Measurements from ENCODE around the gene POU3F1. TPM values are rescaled to one million over a fixed set of nuclear protein-coding genes. Genes with fewer than 3 reads are reported as not detected.

Gene POU3F1
- total RNA-seq, 1 donor: under 0.01 TPM

DNA sequence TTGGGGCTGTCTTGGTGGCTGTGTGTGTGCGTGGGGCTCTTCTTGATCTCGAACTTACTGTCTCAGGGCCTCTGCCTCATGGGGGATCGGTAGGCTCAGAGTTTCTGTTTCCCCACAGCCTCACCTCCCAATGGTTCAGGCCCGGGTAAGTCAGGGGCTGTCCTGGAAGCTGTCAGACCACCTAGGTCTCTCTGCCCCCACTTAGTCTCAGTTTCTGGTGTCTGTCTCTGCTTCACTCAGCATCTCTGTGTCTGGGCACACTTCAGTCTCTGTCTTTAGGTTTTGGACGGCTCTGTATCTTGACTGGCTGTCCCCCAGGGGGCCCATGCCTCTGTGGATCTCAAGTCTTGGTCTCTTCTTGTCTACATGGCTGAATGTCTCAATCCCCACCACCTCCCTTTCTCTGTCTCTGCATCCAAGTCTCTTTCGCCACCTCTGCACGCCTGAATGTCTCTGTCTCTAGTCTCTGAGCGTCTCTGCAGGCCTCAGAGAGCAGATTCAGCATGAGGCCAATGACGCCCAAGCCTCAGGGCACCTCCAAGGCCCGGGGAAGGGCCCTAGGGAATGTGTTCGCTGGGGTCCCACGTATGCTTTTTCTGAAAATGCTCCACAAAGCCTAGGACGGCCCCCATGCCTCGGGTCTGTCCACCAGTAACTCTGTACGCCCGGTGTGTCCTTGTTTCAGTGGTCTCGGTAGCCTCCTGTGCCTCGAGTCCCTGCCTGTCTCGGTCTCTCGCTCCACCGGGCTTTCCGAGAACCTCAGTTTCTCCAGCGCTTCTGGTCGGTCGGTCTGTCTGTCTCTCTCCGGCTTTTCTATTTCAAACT is 42.1 kb downstream of the POU3F1 start:
- Histone ChIP-seq H3K9me3 (ENCODE audit: low read depth, low read length) (no peaks in the 10 kb centered on the region), H2AFZ (ENCODE audit: low read length) (peak overlapping the region; percentile 13), H3K79me2 (ENCODE audit: insufficient read depth, low read length) (peaks cover 35% of the 10 kb centered on the region), H3K27ac (ENCODE audit: low read depth, low read length) (peak overlapping the region; percentile 75), H3K4me2 (ENCODE audit: insufficient read depth, low read length) (peak overlapping the region; percentile 97), H4K20me1 (ENCODE audit: insufficient read depth, low read length) (peaks cover 8% of the 10 kb centered on the region), H3K4me3 (ENCODE audit: insufficient read depth, low read length) (peak overlapping the region; percentile 77), H3K36me3 (ENCODE audit: insufficient read depth, low read length) (no peaks in the 10 kb centered on the region), H3K27me3 (ENCODE audit: insufficient read depth, low read length) (no peaks in the 10 kb centered on the region), H3K4me1 (ENCODE audit: insufficient read depth, low read length) (peaks cover 47% of the 10 kb centered on the region)
- DNase-seq (ENCODE audit: insufficient read length, low spot score, missing footprints): peak; percentile 89
- TF ChIP-seq, protein P1, sequence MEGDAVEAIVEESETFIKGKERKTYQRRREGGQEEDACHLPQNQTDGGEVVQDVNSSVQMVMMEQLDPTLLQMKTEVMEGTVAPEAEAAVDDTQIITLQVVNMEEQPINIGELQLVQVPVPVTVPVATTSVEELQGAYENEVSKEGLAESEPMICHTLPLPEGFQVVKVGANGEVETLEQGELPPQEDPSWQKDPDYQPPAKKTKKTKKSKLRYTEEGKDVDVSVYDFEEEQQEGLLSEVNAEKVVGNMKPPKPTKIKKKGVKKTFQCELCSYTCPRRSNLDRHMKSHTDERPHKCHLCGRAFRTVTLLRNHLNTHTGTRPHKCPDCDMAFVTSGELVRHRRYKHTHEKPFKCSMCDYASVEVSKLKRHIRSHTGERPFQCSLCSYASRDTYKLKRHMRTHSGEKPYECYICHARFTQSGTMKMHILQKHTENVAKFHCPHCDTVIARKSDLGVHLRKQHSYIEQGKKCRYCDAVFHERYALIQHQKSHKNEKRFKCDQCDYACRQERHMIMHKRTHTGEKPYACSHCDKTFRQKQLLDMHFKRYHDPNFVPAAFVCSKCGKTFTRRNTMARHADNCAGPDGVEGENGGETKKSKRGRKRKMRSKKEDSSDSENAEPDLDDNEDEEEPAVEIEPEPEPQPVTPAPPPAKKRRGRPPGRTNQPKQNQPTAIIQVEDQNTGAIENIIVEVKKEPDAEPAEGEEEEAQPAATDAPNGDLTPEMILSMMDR (IDR thresholded peaks at IDR 0.05; ENCODE audit: extremely low read depth, low read depth, low read length): no peak

DNA sequence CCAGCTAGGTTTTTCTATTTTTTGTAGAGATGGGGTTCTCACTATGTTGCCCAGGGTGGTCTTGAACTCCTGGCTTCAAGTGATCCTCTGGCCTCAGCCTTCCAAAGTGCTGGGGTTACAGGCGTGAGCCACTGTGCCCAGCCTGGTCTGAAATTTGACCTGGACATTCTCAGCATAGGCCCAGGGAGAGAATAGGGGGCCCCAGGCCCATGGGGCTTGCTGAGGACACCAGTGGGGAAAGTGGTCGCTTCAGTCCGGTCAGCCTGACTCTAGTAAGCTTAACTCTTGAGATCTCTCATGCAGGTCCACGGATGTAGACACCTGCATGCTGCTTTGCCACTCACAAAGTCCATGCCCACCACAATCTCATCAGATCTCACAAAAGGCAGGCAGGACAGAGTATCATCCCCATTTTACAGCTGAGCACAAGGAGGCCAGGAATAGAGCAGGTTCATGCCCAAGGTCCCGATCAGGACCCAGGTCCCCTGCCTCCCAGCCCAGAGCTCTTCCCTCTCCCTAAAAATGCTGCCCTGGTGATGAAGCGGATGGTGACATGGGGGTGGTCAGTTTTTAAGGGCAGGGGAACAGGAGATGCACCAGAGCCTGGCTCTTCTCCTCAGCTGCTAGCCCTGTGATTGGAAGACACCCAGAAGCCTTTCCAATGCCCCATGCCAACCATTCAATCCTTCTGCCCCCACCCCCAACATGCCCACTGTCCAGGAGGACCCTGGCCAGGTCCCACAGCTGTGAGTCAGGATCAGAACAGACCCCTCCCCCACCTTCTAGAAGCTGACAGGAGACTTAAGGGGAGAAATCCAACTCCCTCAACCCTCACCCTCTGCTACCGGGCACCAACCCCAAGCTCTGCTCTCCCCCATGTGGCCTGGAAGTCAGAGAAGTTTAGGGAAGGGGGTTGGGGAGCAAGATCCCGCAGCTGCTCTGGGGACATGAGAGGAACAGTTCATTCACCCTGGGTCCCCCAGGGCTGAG is 43.0 kb downstream of the POU3F1 start:
- DNase-seq (ENCODE audit: insufficient read length, low spot score, missing footprints): peak; percentile 85
- H2AFZ ChIP-seq (ENCODE audit: low read length): peak overlapping the region; percentile 13
- no peaks in the 10 kb centered on the region for H3K27me3 ChIP-seq (ENCODE audit: insufficient read depth, low read length)
- peak overlapping the region; percentile 75 for H3K27ac ChIP-seq (ENCODE audit: low read depth, low read length)
- peaks cover 45% of the 10 kb centered on the region for H3K4me1 ChIP-seq (ENCODE audit: insufficient read depth, low read length)
- no peaks in the 10 kb centered on the region for H3K9me3 ChIP-seq (ENCODE audit: low read depth, low read length)
- peaks cover 43% of the 10 kb centered on the region for H3K79me2 ChIP-seq (ENCODE audit: insufficient read depth, low read length)
- TF ChIP-seq, protein P1 (IDR thresholded peaks at IDR 0.05; ENCODE audit: extremely low read depth, low read depth, low read length): no peak
- peak overlapping the region; percentile 97 for H3K4me2 ChIP-seq (ENCODE audit: insufficient read depth, low read length)
- peaks cover 7% of the 10 kb centered on the region for H3K36me3 ChIP-seq (ENCODE audit: insufficient read depth, low read length)
- H4K20me1 ChIP-seq (ENCODE audit: insufficient read depth, low read length): peaks cover 8% of the 10 kb centered on the region
- peak overlapping the region; percentile 77 for H3K4me3 ChIP-seq (ENCODE audit: insufficient read depth, low read length)

DNA sequence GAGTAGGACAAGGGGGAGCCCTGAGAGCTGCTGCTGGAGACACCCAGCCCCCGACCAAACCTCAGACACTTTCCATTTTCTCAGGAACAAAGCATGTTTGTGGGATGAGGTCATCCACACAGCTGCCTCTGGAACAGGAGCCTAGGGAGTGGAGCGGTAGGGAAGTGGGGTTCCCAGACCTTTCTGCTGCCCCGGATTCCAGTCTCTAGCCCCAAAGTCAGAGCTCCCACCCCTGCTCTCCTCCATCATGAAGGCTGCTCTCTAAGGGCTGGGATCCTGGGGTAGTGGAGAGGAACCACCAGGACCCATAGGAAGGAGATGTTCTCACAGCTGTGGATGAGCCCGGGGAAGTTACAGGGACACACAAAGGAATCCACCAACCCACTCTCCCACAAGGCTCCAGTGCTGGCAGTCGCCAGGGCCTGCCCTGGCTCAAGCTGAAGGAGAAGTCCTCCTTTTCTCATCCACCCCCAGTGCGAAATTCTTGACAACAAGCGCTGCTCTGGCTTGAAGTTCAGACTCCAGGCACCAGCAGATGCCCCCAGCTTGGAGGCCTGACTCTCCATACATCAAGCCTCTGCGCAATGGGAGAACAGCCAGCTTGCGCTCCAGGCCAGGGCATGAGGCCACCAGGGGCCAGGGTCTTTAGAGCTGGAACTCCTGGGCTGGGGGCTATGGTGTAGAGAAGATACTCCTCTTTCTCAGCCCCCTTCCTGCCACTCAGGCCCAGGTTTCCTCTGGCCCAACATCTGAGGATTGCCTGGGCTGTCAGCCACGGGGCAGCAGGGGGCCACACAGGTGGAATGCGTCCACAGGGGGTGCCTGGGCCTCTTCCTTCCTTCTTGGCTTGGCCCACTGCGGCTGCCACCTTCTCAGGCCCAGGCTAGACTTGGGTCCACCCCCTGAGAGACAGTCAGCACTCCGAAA is 45.8 kb downstream of the POU3F1 start:
- peaks cover 26% of the 10 kb centered on the region for H3K36me3 ChIP-seq (ENCODE audit: insufficient read depth, low read length)
- H3K4me1 ChIP-seq (ENCODE audit: insufficient read depth, low read length): peaks cover 49% of the 10 kb centered on the region
- DNase-seq (ENCODE audit: insufficient read length, low spot score, missing footprints): peak; percentile 96
- peak overlapping the region; percentile 59 for H3K4me2 ChIP-seq (ENCODE audit: insufficient read depth, low read length)
- H3K79me2 ChIP-seq (ENCODE audit: insufficient read depth, low read length): peaks cover 59% of the 10 kb centered on the region
- TF ChIP-seq, protein P1 (IDR thresholded peaks at IDR 0.05; ENCODE audit: extremely low read depth, low read depth, low read length): no peak
- H3K4me3 ChIP-seq (ENCODE audit: insufficient read depth, low read length): peak overlapping the region; percentile 38
- no peaks in the 10 kb centered on the region for H3K9me3 ChIP-seq (ENCODE audit: low read depth, low read length)
- H4K20me1 ChIP-seq (ENCODE audit: insufficient read depth, low read length): peaks cover 8% of the 10 kb centered on the region
- peak overlapping the region; percentile 90 for H3K27ac ChIP-seq (ENCODE audit: low read depth, low read length)
- peak overlapping the region; percentile 63 for H2AFZ ChIP-seq (ENCODE audit: low read length)
- H3K27me3 ChIP-seq (ENCODE audit: insufficient read depth, low read length): no peaks in the 10 kb centered on the region

Measured in osteoblast (primary cell).